ENCODE results near the gene ZSWIM6. TPM values are rescaled to one million over a fixed set of nuclear protein-coding genes. Genes with fewer than 3 reads are reported as not detected.

ZSWIM6 gene
- total RNA-seq, 4 donors from 2014 or later, result 7.8 to 25.5 (median 21.0) TPM

- TF ChIP-seq POLR2A (IDR thresholded peaks at IDR 0.05) (no peak), POLR2AphosphoS5 (IDR thresholded peaks at IDR 0.05) (peak in 1 of 3 donors; percentile 19)
- in situ Hi-C loops (cut with MboI; ENCODE audit: low pct_ligation_motif_present in 1 of 4, low pct_unique_long_range_greater_than_20kb in 1 of 4, low sequenced_read_pairs in 3 of 4), result loop anchor here in 3 of 4 donors (10.0 to 25.0 kb wide), 4 partner anchors 163 to 391 kb away; partner anchors contain the start of genes SMIM15 (in 3 of the 3), ERCC8 (in 1 of the 3) and NDUFAF2 (in 1 of the 3)
- no peak for DNase-seq
- Histone ChIP-seq H3K4me1 (peaks cover 14 to 41% (median 30%) of the 10 kb centered on the region in 4 donors), H3K4me3 (no peak overlapping the region), H3K9me3 (no peaks in the 10 kb centered on the region), H3K27me3 (no peaks in the 10 kb centered on the region), H3K27ac (peak overlapping the region; percentile 4 to 99 (median 94)), H3K36me3 (no peaks in the 10 kb centered on the region)
- 70% methylated on average over 2 to 6 of the region's 6 CpGs for WGBS, 2 donors (ENCODE audit: low coverage in 1 of 2)
- intact Hi-C loops (cut with DNase I; ENCODE audit: low total_unique reads), result no loop called here
These were observed 4.0 kb upstream of the ZSWIM6 start for GRCh38 chr5:61327760-61328753.

GRCh38 chr5:61328791-61329549 is 3.1 kb upstream of the ZSWIM6 start:
- H3K36me3 ChIP-seq, result no peaks in the 10 kb centered on the region
- 57 to 65% methylated on average over 6 to 7 of the region's 7 CpGs for WGBS, 2 donors (ENCODE audit: low coverage in 1 of 2)
- peak overlapping the region in 1 of 4 donors; percentile 60 for H3K4me3 ChIP-seq
- peaks cover 13 to 32% (median 22%) of the 10 kb centered on the region in 4 donors for H3K4me1 ChIP-seq
- in situ Hi-C loops (cut with MboI; ENCODE audit: low pct_ligation_motif_present in 1 of 4, low pct_unique_long_range_greater_than_20kb in 1 of 4, low sequenced_read_pairs in 3 of 4) (loop anchor here in 3 of 4 donors (10.0 to 25.0 kb wide), 4 partner anchors 164 to 392 kb away; partner anchors contain the start of genes SMIM15 (in 3 of the 3), ERCC8 (in 1 of the 3) and NDUFAF2 (in 1 of the 3)), intact Hi-C loops (cut with DNase I; ENCODE audit: low total_unique reads) (no loop called here)
- no peak for TF ChIP-seq CTCF (IDR thresholded peaks at IDR 0.05)
- TF ChIP-seq EP300 (IDR thresholded peaks at IDR 0.05; ENCODE audit: low read depth), result no peak
- no peak for TF ChIP-seq POLR2AphosphoS5 (IDR thresholded peaks at IDR 0.05)
- no peak for TF ChIP-seq POLR2A (IDR thresholded peaks at IDR 0.05)
- DNase-seq, result no peak
- no peaks in the 10 kb centered on the region for H3K9me3 ChIP-seq
- no peaks in the 10 kb centered on the region for H3K27me3 ChIP-seq
- peak overlapping the region; percentile 91 to 99 (median 98) for H3K27ac ChIP-seq

- 21 to 29% methylated on average over 5 to 10 of the region's 10 CpGs for WGBS, 2 donors (ENCODE audit: low coverage in 1 of 2)
- H3K27ac ChIP-seq, result peak overlapping the region; percentile 91 to 99 (median 98)
- intact Hi-C loops (cut with DNase I; ENCODE audit: low total_unique reads) (loop anchor here (2.0 to 10.0 kb wide), 3 partner anchors 78 to 305 kb away; partner anchors contain the start of gene SMIM15), in situ Hi-C loops (cut with MboI; ENCODE audit: low pct_ligation_motif_present in 1 of 4, low pct_unique_long_range_greater_than_20kb in 1 of 4, low sequenced_read_pairs in 3 of 4) (loop anchor here in 3 of 4 donors (10.0 to 25.0 kb wide), 4 partner anchors 165 to 392 kb away; partner anchors contain the start of genes SMIM15 (in 3 of the 3), ERCC8 (in 1 of the 3) and NDUFAF2 (in 1 of the 3))
- H3K27me3 ChIP-seq, result no peaks in the 10 kb centered on the region
- H3K4me1 ChIP-seq, result peaks cover 13 to 32% (median 27%) of the 10 kb centered on the region in 4 donors
- H3K36me3 ChIP-seq, result no peaks in the 10 kb centered on the region
- no peaks in the 10 kb centered on the region for H3K9me3 ChIP-seq
- DNase-seq, result no peak
- H3K4me3 ChIP-seq, result peak overlapping the region in 3 of 4 donors; percentile 60 to 78 (median 73)
- TF ChIP-seq POLR2AphosphoS5 (IDR thresholded peaks at IDR 0.05) (no peak), CTCF (IDR thresholded peaks at IDR 0.05) (no peak), EP300 (IDR thresholded peaks at IDR 0.05; ENCODE audit: low read depth) (no peak), POLR2A (IDR thresholded peaks at IDR 0.05) (no peak)
These were observed 2.4 kb upstream of the ZSWIM6 start for GRCh38 chr5:61329550-61330128.

GRCh38 chr5:61330341-61330844 is 1.7 kb upstream of the ZSWIM6 start:
- Histone ChIP-seq H3K27me3 (no peaks in the 10 kb centered on the region), H3K27ac (peak overlapping the region; percentile 91 to 99 (median 98)), H3K4me1 (peaks cover 18 to 37% (median 34%) of the 10 kb centered on the region in 4 donors), H3K4me3 (peak overlapping the region; percentile 59 to 78 (median 66)), H3K36me3 (no peaks in the 10 kb centered on the region), H3K9me3 (no peaks in the 10 kb centered on the region)
- intact Hi-C loops (cut with DNase I; ENCODE audit: low total_unique reads), result loop anchor here (2.0 to 10.0 kb wide), 3 partner anchors 77 to 304 kb away; partner anchors contain the start of gene SMIM15
- WGBS, 2 donors (ENCODE audit: low coverage in 1 of 2), result 0 to 3% methylated on average over 10 to 22 of the region's 30 CpGs
- in situ Hi-C loops (cut with MboI; ENCODE audit: low pct_ligation_motif_present in 1 of 4, low pct_unique_long_range_greater_than_20kb in 1 of 4, low sequenced_read_pairs in 3 of 4), result loop anchor here in 2 of 4 donors (25.0 kb wide), 3 partner anchors 168 to 393 kb away; partner anchors contain the start of genes ERCC8 (in 1 of the 2), NDUFAF2 (in 1 of the 2) and SMIM15 (in 1 of the 2)
- DNase-seq, result peak; percentile 64
- TF ChIP-seq EP300 (IDR thresholded peaks at IDR 0.05; ENCODE audit: low read depth), result no peak
- peak; percentile 4 to 67 (median 57) for TF ChIP-seq POLR2AphosphoS5 (IDR thresholded peaks at IDR 0.05)

Measured in transverse colon (tissue), 4 donors.